HG03039 (cell line): Measurements from ENCODE around the gene CDC34.

Source experiments
- ATAC-seq: cut with Tn5 transposase; IDR thresholded peaks from one replicate; pipeline ENCODE4 v1.9.1; 2021; ENCODE audit warnings: mild to moderate bottlenecking, moderate library complexity; ENCODE audit not compliant: unreplicated experiment

CDC34 gene

GRCh38 chr19:518598-519231 is 12.8 kb upstream of the CDC34 start:
- ATAC-seq = no peak

DNA sequence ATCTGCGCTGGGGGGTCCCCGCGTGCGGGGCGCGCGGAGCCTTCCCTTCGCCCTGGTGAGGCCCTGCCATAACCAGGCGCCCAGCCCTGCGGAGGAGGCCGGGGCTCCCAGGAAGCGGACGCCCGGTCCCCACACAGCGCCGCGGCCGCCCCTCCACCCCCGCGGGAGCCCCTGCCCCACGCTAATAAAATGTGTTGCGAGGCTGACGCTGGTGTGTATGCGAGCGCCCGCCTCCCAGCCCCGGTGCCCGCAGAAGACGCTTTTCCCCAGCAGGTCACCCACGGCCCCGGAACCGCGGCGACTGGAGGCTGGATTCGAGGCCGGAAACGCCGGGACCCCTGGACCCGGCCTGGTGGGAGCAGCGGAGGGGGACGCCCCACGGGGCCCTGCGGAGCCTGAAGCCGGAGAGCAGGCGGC is 12.1 kb upstream of the CDC34 start:
- ATAC-seq = no peak

- ATAC-seq = no peak
Measured at GRCh38 chr19:522726-523125, 8.8 kb upstream of the CDC34 start.

DNA sequence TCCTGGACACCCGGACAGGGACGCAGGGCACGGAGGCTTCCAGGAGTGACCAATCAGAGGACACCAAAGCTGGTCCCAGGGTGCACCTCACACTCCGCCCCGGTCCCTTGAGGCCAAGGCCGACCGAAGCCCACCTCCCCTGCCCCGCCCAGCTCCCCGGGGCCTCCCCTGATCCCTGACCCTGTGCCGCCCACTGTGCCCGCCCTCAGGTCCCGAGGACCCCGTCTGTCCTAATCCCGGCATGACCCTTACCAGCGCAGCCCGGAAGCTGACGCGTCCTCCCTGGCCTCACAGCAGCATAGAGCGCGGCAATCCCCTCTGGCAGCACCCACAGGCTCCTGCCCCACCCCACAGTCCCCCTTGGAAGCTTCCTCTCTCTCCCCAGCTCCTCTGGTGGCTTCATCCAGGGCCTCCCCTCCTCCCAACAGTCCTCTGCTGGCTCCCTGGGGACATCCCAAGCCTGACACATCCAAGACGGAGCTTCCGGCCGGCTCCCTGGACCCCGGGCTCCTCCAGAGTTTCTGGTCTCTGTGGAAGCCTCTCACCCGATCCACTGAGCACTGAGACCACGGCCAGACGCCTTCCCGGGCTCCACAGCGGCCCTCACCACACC is 7.4 kb upstream of the CDC34 start:
- no peak for ATAC-seq

GRCh38 chr19:525029-525428 is 6.5 kb upstream of the CDC34 start:
- ATAC-seq = no peak

DNA sequence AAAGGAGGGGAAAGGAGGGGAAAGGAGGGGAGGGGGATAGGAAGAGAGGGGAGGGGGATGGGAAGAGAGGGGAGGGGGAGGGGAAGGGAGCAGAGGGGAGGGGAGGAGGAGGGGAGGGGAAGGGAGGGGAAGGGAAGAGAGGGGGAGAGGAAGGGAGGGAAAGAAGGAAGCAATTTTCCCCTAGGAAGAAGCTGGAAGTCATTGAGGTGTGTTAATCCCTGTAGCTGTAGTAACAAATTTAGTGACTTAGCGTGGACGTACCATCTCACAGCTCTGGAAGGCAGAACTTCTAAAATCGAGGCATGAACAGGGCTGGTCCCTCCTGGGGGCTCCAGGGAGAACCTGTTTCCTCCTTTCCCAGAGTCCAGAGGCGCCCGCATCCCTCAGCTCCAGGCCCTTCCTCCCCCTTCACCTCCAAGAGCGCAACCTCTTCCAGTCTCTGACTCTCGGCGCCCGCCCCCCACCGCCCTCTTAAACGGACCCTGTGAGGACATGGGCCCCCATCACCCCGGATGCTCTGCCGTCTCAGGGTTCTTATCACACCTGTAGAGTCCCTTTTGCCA is 5.6 kb upstream of the CDC34 start:
- no peak for ATAC-seq

DNA sequence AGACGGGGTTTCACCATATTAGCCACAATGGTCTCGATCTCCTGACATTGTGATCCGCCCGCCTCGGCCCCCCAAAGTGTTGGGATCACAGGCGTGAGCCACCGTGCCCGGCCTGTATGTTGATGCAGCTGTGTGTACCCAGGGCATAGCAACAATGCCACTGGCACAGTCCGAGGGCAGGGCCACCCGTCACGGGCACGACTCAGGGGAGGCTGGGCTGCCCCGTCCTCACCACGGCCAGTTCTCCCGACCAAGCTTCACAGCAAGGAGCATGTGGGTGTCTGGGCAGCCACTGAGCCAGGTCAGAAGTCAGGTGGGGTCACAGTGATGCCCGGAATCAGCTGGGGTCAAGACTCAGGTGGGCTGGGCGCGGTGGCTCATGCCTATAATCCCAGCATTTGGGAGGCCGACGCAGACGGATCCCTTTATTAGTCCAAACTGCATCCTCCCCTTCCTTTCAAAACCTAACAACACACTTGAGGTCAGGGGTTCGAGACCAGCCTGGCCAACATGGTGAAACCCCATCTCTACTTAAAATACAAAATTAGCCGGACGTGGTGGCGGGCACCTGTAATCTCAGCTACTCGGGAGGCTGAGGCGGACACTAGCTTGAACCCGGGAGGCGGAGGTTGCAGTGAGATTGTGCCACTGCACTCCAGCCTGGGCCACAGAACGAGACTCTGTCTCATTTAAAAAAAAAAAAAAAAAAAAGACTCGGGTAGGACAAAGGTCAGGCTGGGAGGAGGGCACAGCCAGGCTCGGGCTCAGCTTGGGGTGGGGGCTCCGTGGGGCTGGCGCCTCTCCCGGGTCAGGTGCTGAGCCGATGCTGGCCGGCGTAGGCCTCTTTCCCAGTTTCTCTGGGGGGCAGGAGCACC is 1.2 kb upstream of the CDC34 start:
- no peak for ATAC-seq

GRCh38 chr19:531009-531752 is 379 bp upstream of the CDC34 start:
- peak; percentile 61 for ATAC-seq

GRCh38 chr19:532561-533363 is 1.2 kb downstream of the CDC34 start:
- ATAC-seq = no peak

DNA sequence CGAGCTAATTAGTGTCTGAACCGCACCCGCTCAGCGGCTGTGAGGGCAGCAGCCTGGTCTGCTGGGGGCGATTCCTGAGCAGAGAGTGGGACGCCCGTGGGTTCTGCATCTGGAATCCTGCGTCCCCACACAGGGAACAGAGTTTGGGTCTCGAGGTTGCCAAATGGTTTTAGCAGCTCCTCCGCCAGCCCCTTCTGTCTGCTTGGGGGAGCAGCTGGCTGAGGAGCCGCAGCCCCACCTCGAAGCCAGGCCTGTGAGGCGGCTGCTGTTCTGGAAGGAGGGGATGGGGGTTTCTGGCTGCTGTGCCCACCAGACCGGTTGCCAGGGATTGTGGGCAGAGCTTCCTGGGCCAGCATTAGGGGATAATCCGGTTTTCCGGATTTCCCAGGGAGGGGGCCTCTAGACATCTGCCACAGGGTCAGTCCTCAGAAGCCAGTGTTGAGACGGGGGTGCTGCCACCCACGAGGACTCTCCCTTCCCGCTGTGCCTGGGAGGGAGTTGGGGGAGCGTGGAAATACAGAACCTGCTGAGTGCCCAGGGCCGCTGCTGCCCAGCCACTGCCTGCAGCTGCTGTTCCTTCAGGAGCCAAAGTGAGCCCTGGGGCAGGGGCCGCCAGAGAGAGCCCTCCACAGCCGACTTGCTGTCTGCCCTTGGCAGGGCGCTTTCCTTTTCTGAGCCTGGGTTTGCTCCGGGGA is 2.0 kb downstream of the CDC34 start:
- ATAC-seq = no peak

GRCh38 chr19:534088-534487 is 2.5 kb downstream of the CDC34 start:
- ATAC-seq = no peak

DNA sequence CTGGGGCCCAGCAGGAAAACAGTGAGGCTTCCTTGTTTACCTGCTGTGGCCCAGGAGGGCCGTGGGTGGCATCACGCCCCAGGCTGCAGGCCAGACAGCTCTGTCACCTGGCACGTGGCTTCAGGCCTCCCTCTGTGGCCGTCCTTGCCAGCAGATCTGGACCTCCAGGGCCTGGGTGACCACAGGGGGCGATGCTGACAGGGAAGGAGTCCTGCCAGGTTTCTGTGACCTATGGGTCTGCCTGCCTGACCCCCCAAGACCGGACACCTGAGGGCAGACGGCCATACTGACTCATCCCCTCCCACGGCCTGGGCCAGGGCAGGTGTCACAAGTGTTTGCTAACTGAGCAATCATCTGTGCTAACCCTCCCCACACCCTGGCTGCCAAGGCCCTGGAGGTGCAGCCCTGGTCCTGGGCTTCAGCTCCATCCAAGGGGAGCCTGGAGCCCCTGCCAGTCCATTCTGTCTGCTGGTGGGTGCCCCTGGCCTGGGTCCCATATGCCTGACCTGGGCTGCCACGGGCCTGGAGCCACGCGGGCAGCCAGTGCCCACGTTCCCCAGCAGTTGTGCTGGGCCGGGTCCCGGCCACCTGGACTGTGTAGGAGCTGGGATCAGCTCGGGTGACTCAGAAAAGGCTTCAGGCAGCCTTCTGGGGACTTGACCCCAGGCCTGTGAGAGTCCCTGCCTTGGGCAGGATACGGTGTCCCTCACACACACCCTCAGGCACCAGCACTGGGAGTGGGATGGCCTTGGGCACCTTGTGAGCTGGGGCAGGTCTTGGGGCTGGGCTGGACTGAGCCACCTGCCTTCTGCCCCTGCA is 3.7 kb downstream of the CDC34 start:
- no peak for ATAC-seq

DNA sequence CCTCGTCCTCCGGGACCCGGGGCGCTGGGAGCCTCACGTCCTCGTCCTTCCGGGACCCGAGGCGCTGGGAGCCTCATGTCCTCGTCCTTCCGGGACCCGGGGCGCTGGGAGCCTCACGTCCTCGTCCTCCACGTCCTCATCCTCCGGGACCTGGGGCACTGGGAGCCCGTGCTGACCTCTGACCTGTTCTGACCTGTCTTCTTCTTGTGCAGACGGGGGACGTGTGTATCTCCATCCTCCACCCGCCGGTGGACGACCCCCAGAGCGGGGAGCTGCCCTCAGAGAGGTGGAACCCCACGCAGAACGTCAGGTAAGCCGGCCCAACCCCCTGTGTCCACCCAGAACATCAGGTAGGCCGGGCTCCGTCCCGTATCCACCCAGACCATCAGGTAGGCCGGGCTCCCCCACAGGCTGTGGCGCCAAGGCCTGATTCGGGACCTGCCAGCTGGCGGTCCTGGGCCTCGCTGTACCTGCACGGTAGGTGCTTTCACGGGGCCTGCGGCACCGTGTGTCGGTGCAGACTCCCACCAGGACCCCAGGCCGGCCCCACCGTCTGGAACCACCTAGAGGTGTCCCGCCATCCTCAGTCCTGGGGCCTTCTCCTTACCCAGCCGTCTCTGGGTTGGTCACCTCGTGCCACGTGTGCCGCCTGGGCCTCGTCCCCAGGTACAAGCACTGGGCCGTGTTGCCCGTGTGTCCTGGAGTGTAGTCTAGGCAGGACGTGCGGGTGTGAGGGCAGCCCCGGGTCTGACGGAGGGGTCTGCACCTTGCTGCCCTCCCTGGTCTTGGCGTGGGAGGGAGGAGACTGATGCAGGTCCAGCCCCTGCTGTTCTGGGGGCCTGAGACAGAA is 4.7 kb downstream of the CDC34 start:
- ATAC-seq = no peak

- no peak for ATAC-seq
Measured at GRCh38 chr19:536881-537404, 5.4 kb downstream of the CDC34 start.

GRCh38 chr19:538641-539428 is 7.3 kb downstream of the CDC34 start:
- ATAC-seq = no peak

GRCh38 chr19:539429-540030 is 8.0 kb downstream of the CDC34 start:
- no peak for ATAC-seq
